ENCODE measurements around the gene TFAP2E. TPM values are rescaled to one million over a fixed set of nuclear protein-coding genes. Genes with fewer than 3 reads are reported as not detected.
A peak's percentile ranks its signal among the peaks of the same experiment; 100 is the strongest.

TFAP2E gene
- total RNA-seq, 6 donors from 2014 or later = 1.1 to 7.3 (median 2.0) TPM

DNA sequence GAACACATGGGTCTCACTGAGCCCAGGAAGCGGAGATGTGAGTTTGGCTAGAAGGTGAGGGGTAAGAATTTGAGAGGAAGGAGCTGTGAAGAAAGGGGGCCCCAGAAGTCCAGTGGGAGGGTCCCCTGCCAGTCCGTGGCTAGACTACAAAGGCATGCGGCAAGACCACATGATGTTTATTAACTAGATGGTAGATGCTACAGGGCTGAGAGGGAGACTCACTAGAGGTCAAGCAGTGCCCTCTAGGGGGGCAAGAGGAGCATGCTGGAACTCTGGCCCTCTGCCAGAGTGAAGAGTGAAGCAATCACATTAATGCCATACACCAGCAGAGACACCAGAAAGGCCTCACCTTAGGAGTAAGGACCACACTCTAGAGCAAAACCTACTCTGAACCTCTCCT, 28.1 kb upstream of the TFAP2E start:
- 37 to 45% methylated on average over 3 of the region's 3 CpGs for WGBS, 2 donors
- ATAC-seq (ENCODE audit: low FRiP score in 2 of 2) (peak; percentile 55 to 72), DNase-seq (peak in 1 of 2 donors; percentile 78)
- Histone ChIP-seq H3K36me3 (peaks cover 0 to 33% (median 0%) of the 10 kb centered on the region in 4 donors), H3K9me3 (no peaks in the 10 kb centered on the region), H3K27ac (no peak overlapping the region), H3K27me3 (no peaks in the 10 kb centered on the region), H3K4me3 (no peak overlapping the region), H3K4me1 (peaks cover 21 to 36% (median 25%) of the 10 kb centered on the region in 4 donors)
- TF ChIP-seq POLR2A (IDR thresholded peaks at IDR 0.05) = no peak
- TF ChIP-seq POLR2AphosphoS5 (IDR thresholded peaks at IDR 0.05) = no peak
- TF ChIP-seq, protein P1, sequence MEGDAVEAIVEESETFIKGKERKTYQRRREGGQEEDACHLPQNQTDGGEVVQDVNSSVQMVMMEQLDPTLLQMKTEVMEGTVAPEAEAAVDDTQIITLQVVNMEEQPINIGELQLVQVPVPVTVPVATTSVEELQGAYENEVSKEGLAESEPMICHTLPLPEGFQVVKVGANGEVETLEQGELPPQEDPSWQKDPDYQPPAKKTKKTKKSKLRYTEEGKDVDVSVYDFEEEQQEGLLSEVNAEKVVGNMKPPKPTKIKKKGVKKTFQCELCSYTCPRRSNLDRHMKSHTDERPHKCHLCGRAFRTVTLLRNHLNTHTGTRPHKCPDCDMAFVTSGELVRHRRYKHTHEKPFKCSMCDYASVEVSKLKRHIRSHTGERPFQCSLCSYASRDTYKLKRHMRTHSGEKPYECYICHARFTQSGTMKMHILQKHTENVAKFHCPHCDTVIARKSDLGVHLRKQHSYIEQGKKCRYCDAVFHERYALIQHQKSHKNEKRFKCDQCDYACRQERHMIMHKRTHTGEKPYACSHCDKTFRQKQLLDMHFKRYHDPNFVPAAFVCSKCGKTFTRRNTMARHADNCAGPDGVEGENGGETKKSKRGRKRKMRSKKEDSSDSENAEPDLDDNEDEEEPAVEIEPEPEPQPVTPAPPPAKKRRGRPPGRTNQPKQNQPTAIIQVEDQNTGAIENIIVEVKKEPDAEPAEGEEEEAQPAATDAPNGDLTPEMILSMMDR (IDR thresholded peaks at IDR 0.05) = peak in 4 of 6 experiments; percentile 30 to 50 (median 41)
- TF ChIP-seq EP300 (IDR thresholded peaks at IDR 0.05) = no peak

DNA sequence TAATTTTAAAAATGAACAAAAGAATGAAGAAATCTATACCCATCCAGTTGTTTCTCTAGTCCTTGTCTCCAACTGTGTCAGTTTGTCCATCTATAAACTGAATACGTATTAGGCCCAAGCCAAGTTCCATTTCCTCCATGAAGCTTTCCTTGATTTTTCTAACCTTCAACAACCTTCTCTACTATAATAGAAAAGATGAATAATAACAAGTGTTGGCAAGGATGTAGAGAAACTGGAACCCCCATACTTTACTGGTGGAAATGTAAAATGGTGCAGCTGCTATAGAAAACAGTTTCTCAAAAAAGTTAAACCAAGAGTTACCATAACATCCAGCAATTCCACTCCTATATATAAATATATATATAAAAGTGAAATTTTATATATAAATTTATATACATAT, 26.5 kb upstream of the TFAP2E start:
- ATAC-seq (ENCODE audit: low FRiP score in 2 of 2) (no peak), DNase-seq (no peak)
- whole genome bisulfite sequencing, 2 donors = 97 to 100% methylated on average over 1 of the region's 1 CpG
- Histone ChIP-seq H3K9me3 (no peaks in the 10 kb centered on the region), H3K36me3 (peaks cover 0 to 48% (median 6%) of the 10 kb centered on the region in 4 donors), H3K4me1 (peaks cover 12 to 21% (median 13%) of the 10 kb centered on the region in 4 donors), H3K27ac (no peak overlapping the region), H3K27me3 (no peaks in the 10 kb centered on the region), H3K4me3 (no peak overlapping the region)
- TF ChIP-seq, protein P1 (IDR thresholded peaks at IDR 0.05) = no peak
- TF ChIP-seq POLR2AphosphoS5 (IDR thresholded peaks at IDR 0.05) (no peak), POLR2A (IDR thresholded peaks at IDR 0.05) (no peak), EP300 (IDR thresholded peaks at IDR 0.05) (no peak)

DNA sequence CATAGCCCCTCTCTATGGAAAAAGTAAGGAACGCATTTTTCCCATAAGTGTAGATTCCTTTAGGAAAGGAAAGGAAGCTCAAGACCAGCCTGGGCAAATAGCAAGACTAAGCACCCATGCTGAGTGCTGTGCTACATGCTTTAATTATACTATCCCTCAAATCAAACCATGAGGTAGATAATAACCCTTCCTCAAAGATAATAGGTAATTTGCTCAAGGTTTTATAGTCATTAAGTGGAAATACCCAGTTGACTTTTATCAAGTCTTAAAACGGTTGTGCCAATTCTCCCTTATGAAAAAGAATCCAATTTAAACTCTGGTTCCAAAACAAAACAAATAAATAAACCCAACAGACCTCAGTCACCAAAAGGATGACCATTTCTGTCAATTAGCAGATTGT, 19.3 kb upstream of the TFAP2E start:
- 63 to 65% methylated on average over 2 of the region's 2 CpGs for WGBS, 2 donors
- ATAC-seq (ENCODE audit: low FRiP score in 2 of 2) (no peak), DNase-seq (no peak)
- H3K27me3 ChIP-seq = no peaks in the 10 kb centered on the region
- peaks cover 0 to 46% (median 22%) of the 10 kb centered on the region in 4 donors for H3K36me3 ChIP-seq
- no peaks in the 10 kb centered on the region for H3K9me3 ChIP-seq
- peaks cover 34 to 46% (median 43%) of the 10 kb centered on the region in 4 donors for H3K4me1 ChIP-seq
- no peak for TF ChIP-seq POLR2A (IDR thresholded peaks at IDR 0.05)
- TF ChIP-seq, protein P1 (IDR thresholded peaks at IDR 0.05) = no peak
- no peak for TF ChIP-seq POLR2AphosphoS5 (IDR thresholded peaks at IDR 0.05)
- no peak for TF ChIP-seq EP300 (IDR thresholded peaks at IDR 0.05)
- peak overlapping the region in 1 of 4 donors; percentile 5 for H3K4me3 ChIP-seq
- peak overlapping the region in 2 of 4 donors; percentile 9 to 73 for H3K27ac ChIP-seq

DNA sequence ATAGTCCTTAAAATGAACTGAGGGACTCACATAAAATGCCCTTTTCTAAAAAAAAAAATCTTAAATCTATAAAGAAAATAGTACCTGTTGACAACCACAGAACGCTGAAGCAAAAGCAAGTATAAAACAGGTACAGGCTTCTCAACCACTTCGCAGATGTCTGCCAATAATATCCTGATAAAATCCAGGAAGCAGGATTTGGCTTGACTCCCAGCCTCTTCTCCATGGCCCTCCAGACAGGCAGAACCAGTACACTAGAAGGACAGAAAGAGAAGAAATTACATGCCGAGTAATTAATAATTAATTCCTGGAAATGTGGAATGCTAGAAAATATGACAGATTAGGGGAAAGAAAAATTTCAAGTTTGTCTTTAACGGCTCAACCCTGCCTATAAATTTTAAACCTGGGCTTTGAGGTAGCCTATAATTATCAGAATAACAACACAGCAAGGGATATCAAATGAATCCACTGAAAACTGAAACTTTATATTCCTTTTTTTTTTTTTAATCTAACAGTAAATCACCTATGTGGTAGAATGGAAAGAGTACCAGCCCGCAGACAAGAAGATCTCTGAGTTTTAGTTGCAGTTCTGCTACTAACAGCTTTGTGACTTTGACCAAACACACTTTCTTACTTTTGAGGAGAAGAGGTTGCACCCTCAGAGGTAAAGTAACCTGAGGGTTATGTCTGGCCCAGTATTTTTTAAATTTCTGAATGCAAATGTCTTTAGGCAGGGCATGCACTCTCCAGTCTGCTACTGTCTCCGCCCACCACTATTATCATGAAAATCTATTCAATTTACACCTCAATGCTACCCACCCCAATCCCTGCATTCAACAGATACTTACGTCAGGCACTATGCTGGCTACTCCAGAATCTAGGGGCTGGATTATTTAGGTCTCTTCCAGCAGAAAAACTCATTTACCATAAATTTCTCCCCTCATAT, 18.6 kb upstream of the TFAP2E start:
- Histone ChIP-seq H3K4me1 (peaks cover 38 to 53% (median 44%) of the 10 kb centered on the region in 4 donors), H3K9me3 (no peaks in the 10 kb centered on the region), H3K27ac (peak overlapping the region in 2 of 4 donors; percentile 73 to 98), H3K4me3 (peak overlapping the region in 1 of 4 donors; percentile 5), H3K36me3 (peaks cover 0 to 40% (median 22%) of the 10 kb centered on the region in 4 donors), H3K27me3 (no peaks in the 10 kb centered on the region)
- 43 to 52% methylated on average over 7 of the region's 7 CpGs for WGBS, 2 donors
- no peak for ATAC-seq (ENCODE audit: low FRiP score in 2 of 2)
- peak in 1 of 2 donors; percentile 76 for DNase-seq
- TF ChIP-seq EP300 (IDR thresholded peaks at IDR 0.05) = no peak
- TF ChIP-seq, protein P1 (IDR thresholded peaks at IDR 0.05) = no peak
- TF ChIP-seq POLR2A (IDR thresholded peaks at IDR 0.05) = no peak
- no peak for TF ChIP-seq POLR2AphosphoS5 (IDR thresholded peaks at IDR 0.05)

Data from upper lobe of left lung (tissue), 6 donors.